Immature natural killer cell (primary cell): Measurements from ENCODE around the gene SMIM14. TPM values are rescaled to one million over a fixed set of nuclear protein-coding genes. Genes with fewer than 3 reads are reported as not detected.
"Not testable (repeated sequence)": the region's sequence is repeated elsewhere in the genome, so short reads cannot be mapped to it uniquely, and the experiment has no call there.

Experiments
- DNase-seq, 3 donors: peaks; one replicate each; pipeline ENCODE4 v3.0.0; 2022; ENCODE audit warnings: mixed read lengths in 1 of 3
- H3K27ac Mint-ChIP-seq, 6 donors: one replicate each; pipeline ENCODE4 v1.8.0; 2020; ENCODE audit warnings: mixed read lengths in 6 of 6, mild to moderate bottlenecking in 5 of 6, inconsistent platforms in 4 of 6, moderate library complexity in 3 of 6
- H3K27me3 Mint-ChIP-seq, 3 donors: one replicate each; pipeline ENCODE4 v1.8.0; 2020 to 2021; ENCODE audit warnings: low read depth in 3 of 3, mild to moderate bottlenecking in 3 of 3, mixed read lengths in 3 of 3, moderate library complexity in 3 of 3, inconsistent platforms in 1 of 3
- H3K36me3 Mint-ChIP-seq, 3 donors: one replicate each; pipeline ENCODE4 v1.8.0; 2020; ENCODE audit warnings: mixed read lengths in 3 of 3, inconsistent platforms in 2 of 3, mild to moderate bottlenecking in 2 of 3
- H3K4me1 Mint-ChIP-seq, 2 donors: one replicate each; pipeline ENCODE4 v1.8.0; 2020; ENCODE audit warnings: inconsistent platforms in 2 of 2, mild to moderate bottlenecking in 2 of 2, mixed read lengths in 2 of 2, moderate library complexity in 1 of 2
- H3K4me3 Mint-ChIP-seq, 5 donors: one replicate each; pipeline ENCODE4 v1.8.0; 2020; ENCODE audit warnings: mild to moderate bottlenecking in 5 of 5, mixed read lengths in 5 of 5, inconsistent platforms in 3 of 5, moderate library complexity in 3 of 5
- H3K9me3 Mint-ChIP-seq, 6 donors: one replicate each; pipeline ENCODE4 v1.8.0; 2020; ENCODE audit warnings: mild to moderate bottlenecking in 6 of 6, mixed read lengths in 6 of 6, inconsistent platforms in 4 of 6, moderate library complexity in 3 of 6
- polyA plus RNA-seq, 3 donors: library from polyadenylated mRNA; unstranded; fragments of 300-500 nt; fragmentation: Illumina TruSeq; gene quantifications; one replicate each; pipeline ENCODE4 v1.2.3, GENCODE V29; 2021

The SMIM14 gene
- polyA plus RNA-seq, 3 donors from 2014 or later, result 84.0 to 150 (median 111) TPM

- H3K9me3 Mint-ChIP-seq, result no peaks in the 10 kb centered on the region
- H3K36me3 Mint-ChIP-seq, result peaks cover 16 to 31% (median 22%) of the 10 kb centered on the region in 3 donors
- no peaks in the 10 kb centered on the region for H3K4me1 Mint-ChIP-seq
- H3K27me3 Mint-ChIP-seq, result no peaks in the 10 kb centered on the region
- H3K4me3 Mint-ChIP-seq, result no peak overlapping the region
- no peak overlapping the region for H3K27ac Mint-ChIP-seq
- no peak for DNase-seq
These were observed 128.2 kb downstream of the SMIM14 start for GRCh38 chr4:39510348-39510929.

- H3K4me3 Mint-ChIP-seq, result no peak overlapping the region
- H3K27me3 Mint-ChIP-seq, result no peaks in the 10 kb centered on the region
- DNase-seq, result no peak
- H3K4me1 Mint-ChIP-seq, result no peaks in the 10 kb centered on the region
- no peaks in the 10 kb centered on the region for H3K9me3 Mint-ChIP-seq
- H3K27ac Mint-ChIP-seq, result peak overlapping the region in 1 of 6 donors; percentile 64
- peaks cover 17 to 49% (median 35%) of the 10 kb centered on the region in 3 donors for H3K36me3 Mint-ChIP-seq
These were observed 133.1 kb downstream of the SMIM14 start for GRCh38 chr4:39505581-39505980.

- no peaks in the 10 kb centered on the region for H3K9me3 Mint-ChIP-seq
- H3K27me3 Mint-ChIP-seq, result no peaks in the 10 kb centered on the region
- H3K27ac Mint-ChIP-seq, result no peak overlapping the region
- H3K4me3 Mint-ChIP-seq, result no peak overlapping the region
- H3K4me1 Mint-ChIP-seq, result no peaks in the 10 kb centered on the region
- H3K36me3 Mint-ChIP-seq, result peaks cover 23 to 44% (median 26%) of the 10 kb centered on the region in 3 donors
- DNase-seq, result no peak
These were observed 134.1 kb downstream of the SMIM14 start for GRCh38 chr4:39504538-39504937.

GRCh38 chr4:39502664-39503035, 136.0 kb downstream of the SMIM14 start:
- not testable (repeated sequence) for H3K4me1 Mint-ChIP-seq, H3K4me3 Mint-ChIP-seq, H3K27me3 Mint-ChIP-seq, H3K9me3 Mint-ChIP-seq, DNase-seq, H3K27ac Mint-ChIP-seq
- peaks cover 25 to 44% (median 33%) of the 10 kb centered on the region in 3 donors for H3K36me3 Mint-ChIP-seq

DNA sequence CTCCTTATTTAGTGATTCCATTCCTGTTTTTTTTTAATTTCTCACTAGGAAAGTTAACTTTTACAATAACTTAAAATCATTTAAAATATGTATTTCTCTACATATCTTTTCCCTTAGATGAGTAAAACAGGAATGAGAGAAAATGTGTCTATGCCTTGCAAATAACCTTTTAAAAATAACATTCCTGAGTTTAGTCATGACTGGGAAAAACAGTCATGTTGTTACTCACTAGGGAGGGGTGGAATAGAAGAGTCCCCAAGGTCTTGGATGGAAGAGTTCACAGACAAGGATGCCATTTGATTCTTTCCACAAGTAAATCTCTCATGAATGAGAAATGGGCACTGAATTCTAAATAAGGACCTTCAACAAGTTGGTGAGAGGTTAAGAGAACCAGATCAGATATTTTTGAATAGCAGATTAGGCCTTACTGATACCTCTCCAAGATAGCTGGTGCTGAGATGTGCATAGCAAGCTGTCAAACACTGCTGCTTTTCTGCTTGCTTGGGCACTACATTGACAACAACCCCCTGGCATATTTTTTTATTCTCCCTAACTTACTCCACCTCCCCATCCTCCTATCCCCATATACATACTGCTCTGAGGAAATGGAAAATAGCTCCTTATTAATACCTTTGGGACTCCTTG, 136.5 kb downstream of the SMIM14 start:
- Mint-ChIP-seq H3K9me3 (no peaks in the 10 kb centered on the region), H3K27ac (no peak overlapping the region), H3K36me3 (peaks cover 25 to 41% (median 33%) of the 10 kb centered on the region in 3 donors), H3K4me1 (no peaks in the 10 kb centered on the region), H3K27me3 (no peaks in the 10 kb centered on the region), H3K4me3 (no peak overlapping the region)
- no peak for DNase-seq

GRCh38 chr4:39498727-39499020, 140.0 kb downstream of the SMIM14 start:
- DNase-seq, result no peak
- Mint-ChIP-seq H3K27ac (no peak overlapping the region), H3K4me3 (no peak overlapping the region), H3K9me3 (no peaks in the 10 kb centered on the region), H3K36me3 (peaks cover 16 to 21% (median 20%) of the 10 kb centered on the region in 3 donors), H3K27me3 (peaks cover 0 to 3% (median 0%) of the 10 kb centered on the region in 3 donors), H3K4me1 (no peaks in the 10 kb centered on the region)

- no peak overlapping the region for H3K4me3 Mint-ChIP-seq
- H3K27me3 Mint-ChIP-seq, result peaks cover 0 to 3% (median 0%) of the 10 kb centered on the region in 3 donors
- H3K9me3 Mint-ChIP-seq, result no peaks in the 10 kb centered on the region
- DNase-seq, result no peak
- no peaks in the 10 kb centered on the region for H3K4me1 Mint-ChIP-seq
- H3K36me3 Mint-ChIP-seq, result peaks cover 15 to 16% (median 15%) of the 10 kb centered on the region in 3 donors
- no peak overlapping the region for H3K27ac Mint-ChIP-seq
These were observed 140.5 kb downstream of the SMIM14 start for GRCh38 chr4:39497909-39498726.

Other genes with a start within 250 kb of the SMIM14 start
- under 1 TPM in 2 of 3 donors, not detected in 1; 0.07 to 0.11 TPM for gene KLB, start 231.9 kb downstream of the SMIM14 start, polyA plus RNA-seq
- gene RPL9, start 179.9 kb downstream of the SMIM14 start, polyA plus RNA-seq, result 1,000 to 10,000 TPM in 2 of 3 donors, 100 to 1,000 TPM in 1; 864 to 2,045 (median 1,318) TPM
- 10 to 100 TPM in 1 of 3 donors, 1 to 10 TPM in 2; 7.6 to 11.7 (median 7.8) TPM for gene LIAS, start 179.8 kb downstream of the SMIM14 start, polyA plus RNA-seq
- 10 to 100 TPM; 29.4 to 48.0 (median 40.0) TPM for gene UGDH, start 111.4 kb downstream of the SMIM14 start, polyA plus RNA-seq
- 10 to 100 TPM; 47.9 to 82.4 (median 67.8) TPM for gene UBE2K, start 59.3 kb upstream of the SMIM14 start, polyA plus RNA-seq